HG03432 (cell line): ENCODE measurements around the gene PHLPP2.

Experiments used
- ATAC-seq: cut with Tn5 transposase; IDR thresholded peaks from one replicate; pipeline ENCODE4 v1.9.1; 2021; ENCODE audit warnings: mild to moderate bottlenecking, moderate library complexity; ENCODE audit not compliant: unreplicated experiment

Gene PHLPP2

DNA sequence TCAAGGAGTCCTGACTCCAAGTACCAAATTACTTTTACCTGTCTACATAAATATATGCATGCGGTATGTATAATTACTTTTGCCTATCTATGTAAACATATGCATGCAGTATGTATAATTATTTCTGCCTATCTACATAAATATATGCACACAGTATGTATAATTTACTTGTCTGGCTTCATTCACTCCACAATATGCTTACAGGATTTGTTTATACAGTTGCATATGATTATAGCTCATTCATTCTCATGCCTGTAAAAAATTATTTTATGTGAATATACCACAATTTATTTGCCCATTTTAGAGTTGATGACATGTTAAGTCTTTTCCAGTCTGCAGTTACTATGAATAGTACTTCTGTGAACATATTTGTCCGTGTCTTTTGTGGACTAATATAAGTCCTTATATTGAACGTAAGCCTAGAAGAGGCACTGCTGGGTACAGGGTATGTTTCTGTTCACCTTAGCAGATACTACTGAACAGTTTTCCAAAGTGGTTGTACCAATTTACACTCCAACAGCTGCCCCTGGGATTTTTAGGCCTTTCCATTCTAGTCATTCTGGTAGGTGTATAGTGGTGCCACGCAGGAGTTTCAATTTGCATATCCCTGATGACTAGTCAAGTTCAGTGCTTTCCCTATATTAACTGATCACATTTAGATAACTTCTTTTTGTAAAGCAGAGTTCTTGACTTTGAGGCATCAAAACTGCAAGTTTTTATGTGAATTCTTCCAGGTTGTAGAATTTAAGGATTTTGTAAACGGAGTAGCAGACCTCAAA is 51.5 kb downstream of the PHLPP2 start:
- ATAC-seq, result no peak

DNA sequence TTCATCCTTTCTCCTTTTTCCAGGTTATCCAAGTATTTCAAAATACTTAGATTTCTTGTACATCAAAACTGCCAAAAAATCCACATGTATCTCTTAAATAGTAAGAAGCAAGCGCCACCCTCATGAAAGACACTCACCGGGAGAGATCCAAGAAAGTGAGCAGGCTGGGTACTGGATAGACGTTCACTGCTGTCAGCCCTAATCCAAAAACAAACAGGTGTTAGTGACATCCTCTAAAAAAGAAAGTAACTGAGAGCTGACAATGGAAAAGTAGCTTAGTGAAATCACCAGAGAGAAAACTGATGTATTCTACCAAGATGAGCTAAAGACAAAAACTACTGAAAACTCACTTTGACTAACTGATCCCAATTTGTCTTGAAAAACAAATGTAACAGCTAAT is 52.4 kb downstream of the PHLPP2 start:
- ATAC-seq, result no peak

DNA sequence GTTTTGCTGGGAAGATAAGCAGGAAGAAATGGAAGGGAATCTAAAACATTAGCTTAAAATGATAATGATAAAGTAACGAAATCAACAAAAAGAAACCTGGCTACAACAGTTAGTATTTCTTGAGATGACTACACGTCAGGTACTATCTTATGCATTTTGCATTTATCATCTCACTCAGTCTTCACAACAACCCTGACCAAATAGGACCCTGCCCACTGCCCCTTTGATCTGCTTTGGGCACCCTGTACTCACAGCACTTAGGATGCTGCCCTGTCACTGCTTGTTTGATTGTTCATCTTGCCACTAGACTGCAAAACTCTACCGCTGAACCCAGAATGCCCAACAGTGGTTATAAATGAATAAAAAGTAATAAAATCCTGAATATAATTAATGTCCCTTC is 53.3 kb downstream of the PHLPP2 start:
- no peak for ATAC-seq

DNA sequence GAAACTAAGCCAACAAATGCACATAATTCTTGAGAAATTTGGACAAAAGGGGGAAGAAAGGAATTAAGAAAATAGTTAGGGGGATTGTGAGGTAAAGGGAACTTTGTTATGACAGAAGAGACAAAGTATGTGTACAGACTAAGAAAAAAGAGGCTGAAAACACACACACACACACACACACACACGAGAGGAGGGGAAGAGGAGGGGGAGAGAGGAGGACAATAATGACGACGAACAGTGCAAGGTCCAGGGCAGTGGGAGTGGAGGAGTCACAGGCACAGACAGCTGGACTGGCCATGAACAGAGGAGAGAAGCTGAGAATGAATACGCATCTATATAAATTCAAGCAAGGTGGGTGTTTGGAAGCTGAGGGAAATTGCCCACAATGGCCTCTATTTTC is 54.0 kb downstream of the PHLPP2 start:
- ATAC-seq, result no peak

DNA sequence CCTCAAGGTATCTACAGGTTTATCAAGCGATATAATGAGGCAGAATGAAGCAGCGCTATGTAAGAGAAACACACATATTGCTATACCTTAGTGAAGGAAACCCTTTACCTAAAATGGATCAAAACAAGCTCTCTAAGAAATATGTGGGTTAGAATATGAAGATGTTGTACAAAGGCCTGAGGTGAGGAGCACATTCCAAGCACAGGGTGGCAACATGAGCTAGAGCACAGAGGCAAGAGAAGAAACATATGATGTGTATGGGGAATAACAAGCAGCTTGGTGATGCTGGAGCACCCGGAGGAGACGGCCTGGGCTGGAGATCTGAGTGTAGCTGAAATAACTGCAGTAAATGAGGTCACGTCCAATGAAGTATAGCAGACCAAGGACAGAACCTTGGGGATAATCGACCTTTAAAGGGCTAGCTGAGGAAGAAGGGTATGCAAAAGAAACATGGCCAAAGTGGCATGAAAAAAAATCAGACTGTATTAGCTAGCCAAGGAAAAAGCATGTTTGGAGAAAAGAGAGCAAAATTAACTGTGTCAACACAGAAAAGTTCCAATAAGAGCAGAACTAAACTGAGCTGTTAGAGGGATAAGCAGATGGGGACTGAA is 54.5 kb downstream of the PHLPP2 start:
- no peak for ATAC-seq

DNA sequence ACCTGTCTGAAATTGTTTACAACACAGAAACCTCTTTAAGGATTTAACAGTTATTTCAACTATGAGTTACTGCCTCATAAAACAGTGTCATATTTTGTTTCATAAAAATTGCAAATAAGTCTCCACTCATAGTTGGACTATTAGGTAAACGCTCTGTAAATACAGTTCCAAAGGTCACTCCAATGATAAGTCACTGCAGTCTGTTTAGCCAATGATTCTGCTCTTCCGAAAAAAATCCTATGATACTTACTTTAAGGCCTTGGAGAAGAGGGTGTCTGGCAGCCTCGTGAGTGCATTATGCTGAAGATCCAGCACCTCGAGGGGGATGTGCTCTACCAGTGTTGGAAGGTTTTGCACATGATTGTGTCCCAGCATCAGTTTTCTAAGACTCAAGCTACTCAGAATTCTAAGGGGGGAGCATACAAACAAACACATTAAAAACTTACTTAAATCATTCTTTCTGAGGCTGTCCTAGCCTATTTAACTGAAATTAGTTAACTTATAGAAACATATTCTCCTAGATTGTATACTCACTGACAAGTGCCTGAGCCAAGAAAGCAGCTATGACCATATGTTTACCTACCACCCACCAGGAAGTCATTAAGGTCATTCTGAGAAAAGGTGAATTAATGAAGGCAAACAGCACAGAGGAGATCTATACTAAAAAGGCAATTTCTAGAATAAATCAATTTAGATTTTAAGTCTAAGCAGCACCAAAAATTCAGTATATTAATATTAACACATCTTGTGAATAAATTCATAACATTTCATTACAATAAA is 57.4 kb downstream of the PHLPP2 start:
- no peak for ATAC-seq

DNA sequence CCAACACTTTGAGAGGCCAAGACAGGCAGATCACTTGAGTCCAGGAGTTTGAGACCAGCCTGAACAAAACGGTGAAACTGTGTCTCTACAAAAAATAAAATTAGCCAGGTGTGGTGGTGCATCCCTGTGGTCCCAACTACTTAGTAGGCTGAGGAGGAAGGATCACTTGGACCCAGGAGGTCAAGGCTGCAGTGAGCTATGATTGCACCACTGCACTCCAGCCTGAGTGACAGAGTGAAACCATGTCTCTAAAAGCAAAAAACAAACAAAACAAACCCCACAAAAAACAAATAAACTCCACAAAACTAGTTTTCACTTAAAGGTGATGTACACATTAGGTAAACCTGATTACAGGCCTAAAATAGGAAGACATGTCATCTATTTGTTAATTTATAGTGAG is 58.2 kb downstream of the PHLPP2 start:
- no peak for ATAC-seq

DNA sequence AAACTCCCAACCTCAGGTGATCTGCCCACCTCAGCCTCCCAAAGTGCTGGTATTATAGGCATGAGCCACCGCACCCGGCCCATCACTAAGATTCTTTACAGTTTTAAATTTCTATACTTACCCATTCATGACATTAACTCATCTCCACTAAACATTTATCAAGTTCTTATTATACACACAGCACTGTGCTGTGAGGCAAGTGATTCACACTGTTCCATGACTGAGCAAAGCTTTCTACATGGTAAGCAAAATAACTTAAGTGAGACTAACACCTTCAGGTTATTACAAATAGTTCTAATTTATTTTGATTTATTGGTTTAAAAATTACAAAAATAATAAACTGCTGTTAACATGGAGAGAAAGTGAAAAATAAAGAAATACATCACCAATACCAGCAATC is 65.0 kb downstream of the PHLPP2 start:
- no peak for ATAC-seq

DNA sequence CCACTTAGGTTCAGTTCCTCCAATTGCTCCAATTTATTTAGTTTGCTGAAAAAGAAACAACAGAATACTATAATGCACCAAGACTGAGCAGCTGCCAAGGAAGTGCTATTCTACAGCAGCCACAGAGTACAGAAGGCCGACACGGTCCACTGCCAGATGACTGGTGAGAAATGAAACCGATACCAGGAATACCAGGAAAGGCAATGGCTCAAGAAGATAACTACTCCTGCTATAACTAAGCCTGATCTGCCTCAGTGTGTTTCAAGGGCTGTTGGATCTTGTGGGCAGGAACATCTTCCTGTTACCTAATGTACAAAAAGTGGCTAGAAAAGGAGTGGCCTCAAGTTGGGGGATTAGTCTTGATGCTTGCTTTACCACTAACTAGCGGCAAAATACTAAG is 65.7 kb downstream of the PHLPP2 start:
- ATAC-seq, result no peak

DNA sequence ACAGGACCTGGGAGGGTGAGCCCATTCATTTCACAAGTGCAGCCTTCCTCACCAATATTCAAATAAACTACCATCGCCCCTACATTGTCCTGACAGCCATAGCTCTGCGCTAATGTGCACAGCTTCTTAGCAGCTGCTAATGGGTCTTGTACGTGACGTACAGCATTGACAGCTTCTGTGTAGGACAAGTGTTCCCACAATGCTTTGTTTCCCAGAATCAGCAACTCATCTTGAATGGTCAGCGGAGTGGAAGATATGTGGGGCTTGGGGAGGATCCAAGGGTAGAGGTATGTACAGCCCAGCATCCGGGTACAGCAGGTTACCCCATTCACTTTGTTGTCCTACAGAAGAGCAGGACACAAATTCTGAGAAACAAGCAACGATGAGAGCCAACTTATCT is 74.8 kb downstream of the PHLPP2 start:
- ATAC-seq, result no peak

DNA sequence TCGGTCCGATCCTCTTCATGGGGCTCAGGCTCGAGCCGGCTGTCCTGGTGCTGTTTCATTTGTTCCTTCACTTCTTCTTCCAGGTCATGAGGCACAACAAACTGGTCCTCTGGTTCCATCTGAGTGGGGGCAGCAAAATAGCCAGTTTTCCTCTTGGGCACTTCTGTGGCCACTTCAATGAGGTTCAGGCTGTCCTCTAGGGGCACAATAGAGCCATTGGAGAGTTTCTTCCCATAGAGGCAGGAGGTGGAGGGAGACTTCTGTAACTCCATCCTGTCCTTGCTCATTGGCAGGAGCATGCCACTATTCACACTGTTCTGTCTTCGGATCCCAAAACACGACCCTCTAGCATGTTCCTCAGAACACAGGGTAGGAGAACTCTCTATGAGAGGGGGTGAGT is 75.6 kb downstream of the PHLPP2 start:
- no peak for ATAC-seq

DNA sequence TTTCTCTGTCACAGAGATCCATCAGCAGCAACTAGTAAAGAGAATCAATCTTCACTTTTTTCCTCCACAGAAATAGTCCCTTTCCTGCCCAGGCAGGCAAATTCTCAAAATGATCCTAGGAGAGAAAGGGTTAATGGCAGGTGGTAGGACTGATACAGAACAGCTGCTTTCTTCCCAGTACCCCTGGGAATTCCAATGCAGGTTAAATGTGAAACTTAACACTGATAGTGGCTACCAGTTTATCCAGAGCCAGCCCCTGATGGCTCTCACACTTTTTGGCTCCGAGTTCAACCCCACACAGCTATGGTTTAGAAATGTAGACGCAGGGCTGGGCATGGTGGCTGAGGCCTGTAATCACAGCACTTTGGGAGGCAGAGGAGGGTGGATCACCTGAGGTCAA is 76.3 kb downstream of the PHLPP2 start:
- no peak for ATAC-seq

DNA sequence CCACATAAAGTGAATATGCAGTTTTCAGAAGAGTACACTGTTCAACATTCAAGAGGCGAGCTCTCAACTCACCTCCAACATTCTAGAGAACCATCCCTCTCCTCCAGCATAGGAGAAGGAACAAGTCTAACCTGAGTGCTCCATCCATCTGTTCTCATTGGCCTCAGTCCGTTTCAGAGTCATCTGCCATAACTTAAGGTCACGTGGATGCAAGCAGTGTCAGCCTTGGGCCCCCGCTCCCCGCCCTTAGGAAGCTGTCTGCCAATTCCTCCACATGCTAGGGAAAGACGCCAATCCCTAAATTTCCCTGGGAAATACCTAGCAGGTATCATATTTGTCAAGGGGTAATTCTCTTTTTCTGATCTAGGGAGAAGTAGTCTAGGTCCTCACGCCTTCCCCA is 77.1 kb downstream of the PHLPP2 start:
- no peak for ATAC-seq

DNA sequence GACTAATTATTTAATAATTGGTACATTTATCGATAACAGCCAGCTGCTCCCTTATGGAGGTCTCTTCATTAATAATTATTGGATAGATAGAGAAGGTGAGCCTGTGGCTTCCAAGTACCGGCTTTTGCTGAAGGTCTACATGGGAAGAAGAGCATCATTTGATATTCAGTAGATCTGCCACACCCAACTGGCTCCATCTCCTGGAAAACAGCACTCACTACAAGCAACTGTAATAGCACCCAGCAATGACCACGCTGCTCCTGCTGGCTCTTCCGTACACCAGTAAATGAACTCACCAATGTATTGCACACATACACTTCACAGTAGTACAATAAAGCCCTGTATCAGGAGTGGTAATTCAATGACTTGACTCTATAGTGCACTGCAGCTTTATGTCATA is 79.1 kb downstream of the PHLPP2 start:
- ATAC-seq, result no peak

DNA sequence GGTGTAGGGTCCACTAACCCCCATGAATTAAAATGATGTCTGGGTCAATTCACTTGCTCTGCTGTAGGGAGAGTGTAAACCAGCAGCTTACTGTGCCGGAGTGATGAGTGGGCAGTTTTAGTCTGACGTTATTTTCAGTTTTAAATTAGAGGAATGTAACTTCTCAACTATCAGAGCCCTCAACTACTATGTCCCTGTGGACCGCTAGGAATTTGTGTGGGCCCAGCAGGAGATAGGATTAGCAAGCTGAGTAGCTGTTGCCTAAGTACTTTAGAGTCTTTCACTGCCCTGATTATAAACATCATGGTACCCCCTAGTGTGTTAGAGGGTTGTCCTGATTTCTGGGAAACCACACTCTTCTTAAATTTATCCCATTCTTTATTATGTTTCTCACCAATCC is 87.1 kb downstream of the PHLPP2 start:
- no peak for ATAC-seq

DNA sequence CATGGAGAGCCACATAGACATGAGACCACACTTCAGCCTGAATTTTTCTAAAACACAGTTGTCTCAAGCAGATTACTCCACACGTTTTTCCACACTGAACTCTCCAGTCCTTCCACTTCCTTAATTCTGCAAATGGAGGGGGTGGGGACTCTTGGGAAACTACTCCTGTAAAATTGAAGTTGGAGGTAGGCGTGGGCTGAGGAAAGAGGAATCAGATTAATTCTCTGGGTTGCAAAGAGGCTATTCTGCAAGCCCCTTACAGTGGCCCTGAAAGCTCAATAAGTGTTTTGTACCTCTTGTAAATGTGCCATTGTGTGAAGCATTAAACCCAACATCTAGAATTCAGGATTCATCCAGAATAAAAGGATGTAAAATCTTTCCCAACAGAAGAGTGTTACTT is 88.9 kb downstream of the PHLPP2 start:
- no peak for ATAC-seq

DNA sequence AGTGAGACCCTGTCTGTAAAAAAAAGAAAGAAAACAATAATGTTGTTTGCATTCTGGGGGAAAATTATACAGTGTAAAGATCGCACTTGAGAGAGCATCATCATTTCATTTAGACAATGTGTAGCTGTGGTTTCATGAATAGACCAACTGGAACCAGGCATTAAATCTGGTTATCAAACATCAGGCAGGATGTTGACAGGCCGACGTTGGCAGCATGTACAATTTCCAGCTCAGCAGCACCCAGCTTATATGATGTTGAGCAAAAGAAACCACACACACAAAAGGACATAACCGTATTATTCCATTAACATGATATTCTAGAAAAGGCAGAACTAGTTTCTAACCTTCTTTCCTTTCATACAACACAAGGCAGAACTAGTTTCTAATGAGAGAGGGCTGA is 92.7 kb downstream of the PHLPP2 start:
- ATAC-seq, result no peak

DNA sequence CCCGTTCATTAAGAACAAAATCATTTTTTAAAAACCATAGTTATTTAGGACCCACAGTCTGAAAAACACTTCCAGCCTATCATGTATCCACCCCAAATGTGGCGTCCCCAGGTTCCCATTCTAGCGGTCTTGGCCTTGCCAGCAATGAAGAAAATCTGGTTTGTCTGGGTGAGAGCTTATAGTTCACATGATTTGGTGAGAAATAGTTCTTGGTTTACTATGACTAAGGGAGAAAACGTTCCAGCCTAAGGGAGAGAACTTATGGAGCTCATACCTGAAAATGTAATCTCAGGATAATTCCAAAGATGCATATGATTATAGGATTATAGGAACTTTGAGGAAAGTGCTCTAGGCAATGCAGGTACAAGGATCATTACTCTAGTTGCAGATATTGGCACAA is 93.7 kb downstream of the PHLPP2 start:
- no peak for ATAC-seq

DNA sequence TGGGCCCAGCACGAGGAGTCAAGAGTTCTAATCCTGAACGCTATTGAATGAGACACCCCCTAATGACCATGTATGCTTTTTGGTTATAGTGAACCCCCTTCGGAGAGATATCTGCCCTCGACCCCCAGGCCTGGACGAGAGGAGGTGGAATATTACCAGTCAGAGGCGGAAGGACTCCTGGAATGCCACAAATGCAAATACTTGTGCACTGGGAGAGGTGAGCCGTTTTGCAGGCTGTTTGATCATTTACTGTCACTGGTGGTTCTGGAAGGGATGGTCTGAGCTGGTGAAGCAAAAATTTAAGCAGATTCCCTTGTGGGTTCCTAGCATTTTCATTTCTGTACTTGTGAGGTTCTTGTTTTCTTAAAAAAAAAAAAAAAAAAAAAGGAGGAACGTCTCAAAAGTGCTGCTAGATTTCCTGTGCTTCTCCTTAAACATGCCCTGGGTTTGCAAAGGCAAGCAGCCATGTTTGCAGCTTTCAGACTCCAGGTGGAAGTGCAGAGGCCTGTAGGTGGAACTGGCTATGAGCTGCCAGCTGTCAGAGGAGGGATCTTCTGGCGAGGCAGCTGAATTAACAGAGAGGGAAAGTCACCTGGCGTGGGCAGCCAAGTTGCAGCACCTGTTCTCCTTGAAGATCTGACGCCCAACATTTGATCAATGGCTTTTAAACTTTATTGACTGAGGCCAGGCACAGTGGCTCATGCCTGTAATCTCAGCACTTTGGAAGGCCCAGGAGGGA is 95.1 kb downstream of the PHLPP2 start:
- no peak for ATAC-seq

DNA sequence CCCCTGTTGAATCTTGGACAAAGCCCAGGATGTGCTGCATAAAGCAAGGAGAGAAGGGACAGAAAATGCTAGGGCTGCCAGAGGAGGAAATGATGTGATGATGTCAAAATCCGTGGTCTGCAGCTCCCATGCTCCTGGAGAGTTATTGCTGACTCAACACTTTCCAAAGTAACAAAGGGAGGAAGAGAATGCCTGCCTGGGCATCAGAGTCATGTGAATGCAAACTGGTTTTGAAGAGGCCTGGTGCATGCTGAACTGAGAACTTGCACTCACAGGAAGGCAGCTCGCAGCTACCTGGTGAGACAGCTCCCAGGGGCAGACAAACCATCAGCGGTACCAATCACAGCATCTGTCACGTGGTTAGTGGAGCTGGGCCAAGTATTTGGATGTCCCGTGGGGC is 95.7 kb downstream of the PHLPP2 start:
- ATAC-seq, result no peak

DNA sequence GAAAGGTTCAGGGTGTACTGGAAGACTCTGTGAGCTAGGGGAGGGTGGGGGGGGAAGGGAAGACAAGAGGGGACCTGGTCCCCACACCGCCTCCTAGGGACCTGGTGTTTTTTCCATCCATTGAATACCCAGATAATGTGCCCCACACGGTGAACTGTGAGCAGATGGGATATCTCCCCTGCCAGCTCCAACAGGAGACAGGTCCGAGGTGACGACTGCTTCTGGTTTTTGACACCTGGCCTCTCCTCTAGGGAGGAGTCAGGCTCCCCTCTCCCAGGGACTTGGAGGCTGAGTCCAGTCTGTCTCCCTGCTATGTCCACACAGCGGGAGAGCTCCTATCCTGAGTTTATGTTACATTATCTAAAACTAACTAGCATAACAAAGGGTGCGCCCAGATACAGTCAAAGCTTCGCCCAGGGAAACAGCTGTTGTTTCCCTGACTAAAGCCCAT is 96.7 kb downstream of the PHLPP2 start:
- no peak for ATAC-seq
